SIG-M5 treated with dmso at 0.1 percent for 504 hours (cell line): ENCODE results near the gene MARCHF9.

Source experiments
- DNase-seq: peaks from one replicate; lab custom pipeline; 2025; ENCODE audit not compliant: unreplicated experiment; lab: John Stamatoyannopoulos, UW

MARCHF9 gene

GRCh38 chr12:57724003-57724935 is 30.6 kb upstream of the MARCHF9 start:
- DNase-seq = no peak

- DNase-seq = no peak
Measured at GRCh38 chr12:57724936-57725740, 29.8 kb upstream of the MARCHF9 start.

DNA sequence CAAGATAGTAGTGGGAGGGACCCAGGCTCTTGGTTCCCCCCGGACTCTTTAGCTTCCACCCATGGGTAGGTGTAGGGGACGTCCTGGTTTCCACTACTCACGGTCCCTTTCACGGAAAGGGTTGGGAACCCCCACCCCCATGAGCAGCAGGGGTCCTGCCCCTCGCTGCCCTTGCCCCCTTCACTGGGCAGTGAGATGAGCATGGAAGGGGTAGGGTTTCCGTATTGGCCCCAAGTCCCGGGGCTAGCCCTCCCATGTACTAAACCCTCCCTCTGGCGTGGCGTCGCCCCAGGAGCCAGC is 29.1 kb upstream of the MARCHF9 start:
- DNase-seq = no peak

- DNase-seq = peak; percentile 37
Measured at GRCh38 chr12:57726151-57726883, 28.6 kb upstream of the MARCHF9 start.

- no peak for DNase-seq
Measured at GRCh38 chr12:57726884-57727757, 27.8 kb upstream of the MARCHF9 start.

- DNase-seq = no peak
Measured at GRCh38 chr12:57727758-57728395, 27.0 kb upstream of the MARCHF9 start.

DNA sequence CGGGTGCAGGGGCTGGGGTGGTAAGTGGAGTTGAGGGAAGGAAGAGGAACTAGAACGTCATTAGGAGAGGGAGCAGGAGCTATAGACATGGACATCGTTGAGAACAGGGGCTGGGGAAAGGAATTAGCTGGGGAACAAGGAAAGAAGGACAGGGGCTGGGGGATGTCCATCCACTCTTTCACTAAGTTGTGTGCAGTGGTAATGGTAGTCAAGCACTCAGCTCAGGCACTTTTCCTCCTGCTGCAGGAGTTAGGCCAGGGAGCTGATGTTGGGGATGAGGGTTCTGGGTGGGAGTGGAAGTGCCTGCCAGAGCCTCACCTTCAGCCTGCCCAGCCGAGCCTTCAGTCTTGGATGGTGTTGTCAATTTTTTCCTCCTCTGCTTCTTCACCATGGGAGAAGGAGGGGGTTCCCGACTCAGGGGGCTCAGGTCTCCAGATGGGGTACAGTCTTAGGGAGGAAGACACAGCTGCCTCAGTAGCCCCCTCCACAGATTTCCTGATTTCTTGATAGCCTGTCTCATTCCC is 25.5 kb upstream of the MARCHF9 start:
- DNase-seq = no peak

DNA sequence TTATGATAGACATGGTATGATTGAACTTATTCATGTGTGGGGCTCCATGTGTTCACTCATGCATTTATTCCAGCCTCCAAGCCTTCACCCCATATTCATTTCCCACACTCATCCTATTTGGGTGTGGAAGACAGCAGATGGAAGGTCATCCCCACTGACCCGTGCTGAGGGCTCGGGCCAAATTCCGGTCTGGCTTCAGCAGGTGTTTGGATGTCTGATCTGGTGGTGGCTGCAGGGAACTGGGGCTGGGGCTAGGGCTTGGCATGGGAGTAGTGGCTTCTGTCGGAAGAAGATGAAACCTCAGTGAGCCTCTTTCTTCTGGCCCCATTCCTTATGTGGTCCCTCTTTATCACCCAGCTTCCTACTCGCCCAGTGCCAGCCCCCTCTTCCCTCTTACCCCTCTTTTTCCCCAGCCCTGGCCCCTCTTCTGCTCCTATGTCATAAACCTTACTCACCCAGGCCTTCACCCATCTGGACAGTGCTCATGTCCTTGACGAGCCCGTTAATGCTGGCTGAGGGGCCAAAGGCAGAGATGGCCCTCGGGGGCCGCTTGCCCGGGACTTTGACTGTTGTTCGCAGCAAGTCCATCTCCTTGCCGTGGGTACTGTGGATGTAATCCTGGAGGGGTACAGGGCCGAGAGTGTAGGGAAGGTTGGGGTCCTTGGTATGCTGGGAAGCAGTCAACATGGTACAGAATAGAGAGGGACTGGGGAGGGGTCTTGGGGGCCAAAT is 24.4 kb upstream of the MARCHF9 start:
- no peak for DNase-seq

- no peak for DNase-seq
Measured at GRCh38 chr12:57731411-57732080, 23.4 kb upstream of the MARCHF9 start.

DNA sequence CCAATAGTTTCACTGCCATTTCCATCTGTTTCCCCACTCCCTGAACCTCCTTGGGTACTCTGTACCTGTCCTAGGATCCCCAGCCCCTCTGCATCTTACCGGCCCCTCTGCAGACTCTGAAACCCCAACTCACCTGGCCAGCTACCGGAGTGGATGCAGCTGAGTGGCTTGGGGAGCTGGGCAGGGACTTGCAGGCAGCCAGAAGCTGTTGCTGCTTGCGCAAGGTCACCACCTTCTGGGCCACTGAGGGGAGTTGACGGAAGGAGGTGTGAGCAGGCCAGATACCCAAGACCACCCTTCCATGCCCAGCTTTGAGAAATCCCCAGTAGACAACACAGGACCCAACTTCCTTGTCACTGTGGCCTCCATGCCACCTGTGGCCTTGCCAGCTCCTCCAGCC is 22.6 kb upstream of the MARCHF9 start:
- no peak for DNase-seq

- no peak for DNase-seq
Measured at GRCh38 chr12:57732726-57733593, 21.9 kb upstream of the MARCHF9 start.

- no peak for DNase-seq
Measured at GRCh38 chr12:57733928-57734327, 21.0 kb upstream of the MARCHF9 start.

DNA sequence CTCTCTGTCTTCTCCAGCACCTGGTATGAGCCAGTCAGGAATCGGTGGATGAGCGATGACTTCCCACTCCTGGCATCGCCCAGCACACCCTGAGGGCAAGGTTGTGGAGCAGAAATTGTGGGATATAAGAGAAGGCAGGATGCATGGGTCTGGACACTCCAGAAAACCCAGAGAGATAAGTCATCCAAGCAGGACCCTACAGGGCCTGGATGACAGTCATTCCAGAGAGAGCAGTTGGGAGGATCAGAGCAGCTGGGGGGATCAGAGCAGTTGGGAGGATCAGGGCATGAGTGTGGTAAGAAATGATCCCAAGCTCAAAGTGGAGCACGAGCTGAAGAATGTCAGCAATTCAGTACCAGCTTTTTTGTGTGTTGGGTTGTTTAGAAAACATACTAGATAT is 20.3 kb upstream of the MARCHF9 start:
- DNase-seq = no peak

DNA sequence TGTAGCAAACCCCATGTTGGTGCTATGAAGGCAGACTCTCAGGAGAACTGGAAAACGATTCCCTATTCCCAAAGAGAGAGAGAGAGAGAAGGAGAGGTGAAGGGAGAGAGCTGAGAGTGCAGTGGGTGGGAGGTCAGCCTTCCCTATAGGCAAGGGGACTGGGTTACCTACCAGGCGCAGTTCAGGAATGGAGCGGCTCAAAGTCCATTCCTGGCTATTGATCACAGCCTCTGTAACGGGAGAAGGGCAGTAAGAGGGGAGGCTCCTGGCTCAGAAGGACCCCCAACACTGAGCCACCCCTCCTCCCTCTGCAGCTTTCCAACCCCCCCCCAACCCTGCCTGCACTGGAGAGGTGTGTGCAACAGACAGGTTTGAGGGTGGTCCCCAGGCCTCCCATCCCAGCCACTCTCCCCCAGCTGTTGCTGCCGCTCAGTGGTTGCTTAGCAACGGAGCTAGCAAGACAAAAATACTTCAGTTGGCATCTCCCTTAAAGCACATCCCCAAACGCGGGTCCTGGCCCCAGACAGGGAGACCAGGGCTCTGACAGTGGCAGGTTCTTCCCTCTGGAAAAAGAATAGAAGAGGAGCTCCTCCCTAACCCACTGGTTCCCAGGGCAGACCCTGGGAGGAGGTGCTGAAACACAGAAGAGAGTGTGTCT is 19.6 kb upstream of the MARCHF9 start:
- DNase-seq = no peak

DNA sequence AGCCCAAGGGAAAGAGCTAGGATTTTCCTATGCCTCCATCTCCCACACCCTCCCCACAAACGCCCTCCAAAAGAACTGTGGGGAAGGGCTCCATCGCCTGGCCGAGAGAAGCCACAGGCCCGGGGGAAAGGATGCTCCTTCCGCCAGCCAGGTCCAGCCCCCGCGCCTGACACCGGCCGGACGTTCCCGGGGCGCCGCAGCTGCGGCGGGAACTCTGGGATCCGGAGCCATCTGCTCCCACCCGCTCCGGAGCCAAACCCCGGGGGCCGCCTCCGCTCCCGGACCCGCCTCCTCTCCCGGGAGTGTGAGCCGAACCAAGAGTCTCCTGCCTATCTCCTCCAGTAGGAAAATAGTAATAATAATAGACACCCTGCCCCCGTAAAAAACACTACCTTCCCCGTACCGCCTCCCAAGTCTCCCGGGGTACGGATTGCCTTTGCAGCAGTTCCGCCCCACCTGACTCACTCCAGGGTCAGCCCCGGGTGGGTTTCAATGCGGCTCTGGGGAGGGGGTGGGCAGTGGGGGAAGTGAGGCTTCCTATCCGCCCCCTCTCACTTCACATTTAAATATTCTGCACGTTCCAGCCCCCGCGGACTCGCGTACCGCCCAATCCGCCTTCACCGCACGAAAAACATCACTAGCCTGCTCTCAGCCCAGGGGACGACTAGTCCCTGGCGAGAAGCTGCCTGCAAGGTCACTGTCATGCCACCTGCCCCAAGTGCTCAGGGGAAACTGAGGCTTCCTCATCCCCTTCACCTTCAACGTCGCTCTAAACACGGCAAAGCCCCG is 18.8 kb upstream of the MARCHF9 start:
- DNase-seq = no peak

DNA sequence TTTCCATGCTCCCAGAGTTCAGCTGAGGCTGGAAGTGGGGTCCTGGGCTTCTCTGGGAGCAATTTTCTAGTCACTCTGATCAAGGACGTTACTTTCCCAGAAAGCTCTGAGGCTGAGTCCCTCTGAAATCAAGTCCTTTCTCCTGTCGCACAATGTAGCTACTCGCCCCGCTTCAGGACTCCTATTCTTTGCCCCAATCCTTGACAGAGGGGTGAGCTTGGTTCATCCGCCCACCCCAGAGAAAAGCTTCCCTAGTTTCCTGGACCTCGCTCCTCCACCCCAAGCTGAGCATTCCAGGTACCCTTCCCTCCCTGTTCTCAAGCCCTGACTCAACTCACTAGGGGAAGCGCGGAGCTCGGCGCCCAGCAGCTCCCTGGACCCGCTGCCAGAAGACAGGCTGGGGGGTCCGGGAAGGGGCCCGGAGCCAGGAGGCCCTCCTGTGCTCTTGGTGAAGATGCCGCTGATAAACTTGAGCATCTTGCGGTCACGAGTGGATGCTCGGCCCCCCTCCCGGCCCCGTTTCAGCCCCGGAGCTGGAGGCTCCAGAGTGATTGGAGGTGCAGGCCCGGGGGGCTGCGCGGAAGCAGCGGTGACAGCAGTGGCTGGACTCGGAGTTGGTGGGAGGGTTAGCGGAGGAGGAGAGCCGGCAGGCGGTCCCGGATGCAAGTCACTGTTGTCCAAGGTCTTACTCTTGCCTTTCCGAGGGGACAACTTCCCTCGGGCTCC is 18.0 kb upstream of the MARCHF9 start:
- no peak for DNase-seq
